ENCODE data around the gene COL10A1. TPM values are rescaled to one million over a fixed set of nuclear protein-coding genes. Genes with fewer than 3 reads are reported as not detected.

COL10A1 gene
- total and polyA plus RNA-seq, 10 donors = 0.02 to 3.4 (median 1.1) TPM; not detected in 1

- Histone ChIP-seq H3K27ac (no peak overlapping the region), H3K36me3 (peaks cover 4 to 100% (median 61%) of the 10 kb centered on the region in 6 donors), H3K9me3 (no peaks in the 10 kb centered on the region), H3K27me3 (replicated peaks in 1 of 7) (no peaks in the 10 kb centered on the region), H3K4me1 (peaks cover 0 to 10% (median 0%) of the 10 kb centered on the region in 6 donors), H3K4me3 (no peak overlapping the region)
- intact Hi-C loops (cut with DNase I; ENCODE audit: low total_unique reads) = no loop called here
- WGBS, 5 donors = 92 to 100% (median 97%) methylated on average over 2 of the region's 2 CpGs
- TF ChIP-seq CTCF (IDR thresholded peaks at IDR 0.05 in 8 of 11, conservative IDR thresholded peaks at IDR 0.05 in 3 of 11) (no peak), POLR2AphosphoS5 (IDR thresholded peaks at IDR 0.05) (no peak), POLR2A (IDR thresholded peaks at IDR 0.05) (no peak)
- DNase-seq = no peak
Measured at GRCh38 chr6:116113386-116113785, 12.5 kb downstream of the COL10A1 start.

- no peak overlapping the region for H3K27ac ChIP-seq
- no peaks in the 10 kb centered on the region for H3K27me3 ChIP-seq (replicated peaks in 1 of 7)
- no peak for DNase-seq
- WGBS, 5 donors = 75 to 95% (median 79%) methylated on average over 5 of the region's 5 CpGs
- TF ChIP-seq CTCF (IDR thresholded peaks at IDR 0.05 in 8 of 11, conservative IDR thresholded peaks at IDR 0.05 in 3 of 11) = peak in 5 of 11 experiments; percentile 30 to 47 (median 36)
- TF ChIP-seq POLR2A (IDR thresholded peaks at IDR 0.05) = no peak
- intact Hi-C loops (cut with DNase I; ENCODE audit: low total_unique reads) = no loop called here
- no peak overlapping the region for H3K4me3 ChIP-seq
- H3K36me3 ChIP-seq = peaks cover 0 to 99% (median 57%) of the 10 kb centered on the region in 6 donors
- H3K9me3 ChIP-seq = no peaks in the 10 kb centered on the region
- H3K4me1 ChIP-seq = peaks cover 0 to 15% (median 2%) of the 10 kb centered on the region in 6 donors
Measured at GRCh38 chr6:116111552-116112528, 14.1 kb downstream of the COL10A1 start.

- Histone ChIP-seq H3K36me3 (peaks cover 0 to 71% (median 47%) of the 10 kb centered on the region in 6 donors), H3K4me3 (no peak overlapping the region), H3K9me3 (no peaks in the 10 kb centered on the region), H3K27ac (peak overlapping the region in 1 of 8 donors; percentile 16), H3K4me1 (peaks cover 6 to 45% (median 20%) of the 10 kb centered on the region in 6 donors), H3K27me3 (replicated peaks in 1 of 7) (no peaks in the 10 kb centered on the region)
- TF ChIP-seq POLR2A (IDR thresholded peaks at IDR 0.05) (no peak), POLR2AphosphoS5 (IDR thresholded peaks at IDR 0.05) (no peak), CTCF (IDR thresholded peaks at IDR 0.05 in 8 of 11, conservative IDR thresholded peaks at IDR 0.05 in 3 of 11) (no peak)
- WGBS, 5 donors = 46 to 77% (median 71%) methylated on average over 1 of the region's 1 CpG
- no peak for DNase-seq
- intact Hi-C loops (cut with DNase I; ENCODE audit: low total_unique reads) = no loop called here
Measured at GRCh38 chr6:116108836-116109235, 17.1 kb downstream of the COL10A1 start.

GRCh38 chr6:116106146-116106545, 19.8 kb downstream of the COL10A1 start:
- Histone ChIP-seq H3K4me1 (peaks cover 19 to 72% (median 44%) of the 10 kb centered on the region in 6 donors), H3K36me3 (peaks cover 0 to 44% (median 29%) of the 10 kb centered on the region in 6 donors), H3K4me3 (no peak overlapping the region), H3K9me3 (no peaks in the 10 kb centered on the region), H3K27me3 (replicated peaks in 1 of 7) (no peaks in the 10 kb centered on the region), H3K27ac (peak overlapping the region in 3 of 8 donors; percentile 5 to 41 (median 24))
- WGBS, 5 donors = 7 to 34% (median 15%) methylated on average over 1 of the region's 1 CpG
- intact Hi-C loops (cut with DNase I; ENCODE audit: low total_unique reads) = no loop called here
- DNase-seq = no peak
- TF ChIP-seq POLR2A (IDR thresholded peaks at IDR 0.05) = no peak
- TF ChIP-seq POLR2AphosphoS5 (IDR thresholded peaks at IDR 0.05) = no peak
- no peak for TF ChIP-seq CTCF (IDR thresholded peaks at IDR 0.05 in 8 of 11, conservative IDR thresholded peaks at IDR 0.05 in 3 of 11)
